ENCODE measurements around the gene FSHR. TPM values are rescaled to one million over a fixed set of nuclear protein-coding genes. Genes with fewer than 3 reads are reported as not detected.

FSHR gene
- total RNA-seq, 4 donors from 2014 or later: not detected

DNA sequence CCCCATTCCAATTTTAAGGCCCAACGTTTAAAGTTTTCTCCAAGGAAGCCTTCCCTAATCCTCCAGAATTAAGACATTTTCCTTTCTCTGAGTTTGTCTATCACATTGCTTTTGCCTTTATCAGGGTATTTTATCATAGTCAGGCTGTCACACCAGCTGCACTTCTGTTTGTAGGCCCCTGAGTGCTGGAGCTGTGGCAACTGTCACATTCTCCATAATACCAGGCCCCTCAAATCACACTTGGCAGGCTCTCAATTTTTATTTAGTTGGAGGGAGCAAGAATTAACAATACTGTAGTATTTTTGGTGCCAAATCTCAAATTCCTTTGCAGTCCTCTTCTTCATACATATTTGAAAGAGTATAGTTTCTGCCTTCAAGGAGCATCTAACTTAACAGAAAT is 122.2 kb downstream of the FSHR start:
- no peak for DNase-seq (ENCODE audit: low spot score in 2 of 2)
- intact Hi-C loops (cut with DNase I; ENCODE audit: low total_unique reads): no loop called here
- TF ChIP-seq, protein P1, sequence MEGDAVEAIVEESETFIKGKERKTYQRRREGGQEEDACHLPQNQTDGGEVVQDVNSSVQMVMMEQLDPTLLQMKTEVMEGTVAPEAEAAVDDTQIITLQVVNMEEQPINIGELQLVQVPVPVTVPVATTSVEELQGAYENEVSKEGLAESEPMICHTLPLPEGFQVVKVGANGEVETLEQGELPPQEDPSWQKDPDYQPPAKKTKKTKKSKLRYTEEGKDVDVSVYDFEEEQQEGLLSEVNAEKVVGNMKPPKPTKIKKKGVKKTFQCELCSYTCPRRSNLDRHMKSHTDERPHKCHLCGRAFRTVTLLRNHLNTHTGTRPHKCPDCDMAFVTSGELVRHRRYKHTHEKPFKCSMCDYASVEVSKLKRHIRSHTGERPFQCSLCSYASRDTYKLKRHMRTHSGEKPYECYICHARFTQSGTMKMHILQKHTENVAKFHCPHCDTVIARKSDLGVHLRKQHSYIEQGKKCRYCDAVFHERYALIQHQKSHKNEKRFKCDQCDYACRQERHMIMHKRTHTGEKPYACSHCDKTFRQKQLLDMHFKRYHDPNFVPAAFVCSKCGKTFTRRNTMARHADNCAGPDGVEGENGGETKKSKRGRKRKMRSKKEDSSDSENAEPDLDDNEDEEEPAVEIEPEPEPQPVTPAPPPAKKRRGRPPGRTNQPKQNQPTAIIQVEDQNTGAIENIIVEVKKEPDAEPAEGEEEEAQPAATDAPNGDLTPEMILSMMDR (IDR thresholded peaks at IDR 0.05): no peak
- TF ChIP-seq POLR2A (IDR thresholded peaks at IDR 0.05): no peak
- H3K4me3 ChIP-seq (ENCODE audit: low read depth, poor library complexity, severe bottlenecking): no peak overlapping the region
- WGBS, 2 donors: 83 to 84% methylated on average over 1 of the region's 1 CpG

DNA sequence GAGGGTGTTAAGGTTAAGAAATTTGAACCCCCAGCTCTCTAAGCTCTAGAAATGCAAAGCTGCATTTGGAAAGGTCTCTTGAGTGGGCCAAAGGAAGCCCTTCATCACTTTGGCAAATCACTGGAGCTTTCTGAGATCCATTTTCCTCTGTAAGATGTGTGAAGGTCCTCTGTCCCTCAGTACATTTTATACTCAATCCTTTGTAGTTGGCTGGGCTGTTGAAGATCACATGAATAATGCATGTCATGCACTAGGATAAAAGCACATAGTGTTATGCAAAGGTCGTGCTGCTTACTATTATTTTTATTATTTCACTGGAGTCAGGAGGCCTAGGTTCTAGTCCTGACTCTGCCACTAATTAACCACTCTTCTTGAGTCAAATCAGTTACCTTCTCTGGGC is 124.9 kb downstream of the FSHR start:
- 47 to 74% methylated on average over 1 of the region's 1 CpG for WGBS, 2 donors
- TF ChIP-seq POLR2A (IDR thresholded peaks at IDR 0.05): no peak
- TF ChIP-seq, protein P1 (IDR thresholded peaks at IDR 0.05): no peak
- no peak overlapping the region for H3K4me3 ChIP-seq (ENCODE audit: low read depth, poor library complexity, severe bottlenecking)
- intact Hi-C loops (cut with DNase I; ENCODE audit: low total_unique reads): no loop called here
- no peak for DNase-seq (ENCODE audit: low spot score in 2 of 2)

DNA sequence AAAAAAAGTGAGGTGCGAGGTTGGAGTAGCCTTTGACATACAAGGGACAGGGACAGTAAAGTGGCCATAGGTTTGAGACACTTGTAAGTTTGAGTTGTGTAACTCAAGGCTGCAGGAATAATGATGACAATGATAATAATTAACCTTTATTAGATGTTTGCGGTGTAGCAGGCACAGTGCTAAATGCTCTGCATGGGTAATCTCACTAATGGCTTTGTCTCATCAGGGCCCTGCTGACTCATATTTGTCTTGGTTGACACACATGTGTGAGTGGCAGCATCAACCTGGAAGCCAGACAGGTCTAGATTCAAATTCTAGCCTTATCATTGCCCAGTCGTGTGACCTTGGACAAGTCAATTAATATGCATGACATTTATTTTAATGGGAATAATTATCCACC is 126.2 kb downstream of the FSHR start:
- intact Hi-C loops (cut with DNase I; ENCODE audit: low total_unique reads): no loop called here
- H3K4me3 ChIP-seq (ENCODE audit: low read depth, poor library complexity, severe bottlenecking): no peak overlapping the region
- WGBS, 2 donors: 88 to 91% methylated on average over 3 of the region's 3 CpGs
- DNase-seq (ENCODE audit: low spot score in 2 of 2): no peak
- TF ChIP-seq POLR2A (IDR thresholded peaks at IDR 0.05): no peak
- TF ChIP-seq, protein P1 (IDR thresholded peaks at IDR 0.05): no peak

DNA sequence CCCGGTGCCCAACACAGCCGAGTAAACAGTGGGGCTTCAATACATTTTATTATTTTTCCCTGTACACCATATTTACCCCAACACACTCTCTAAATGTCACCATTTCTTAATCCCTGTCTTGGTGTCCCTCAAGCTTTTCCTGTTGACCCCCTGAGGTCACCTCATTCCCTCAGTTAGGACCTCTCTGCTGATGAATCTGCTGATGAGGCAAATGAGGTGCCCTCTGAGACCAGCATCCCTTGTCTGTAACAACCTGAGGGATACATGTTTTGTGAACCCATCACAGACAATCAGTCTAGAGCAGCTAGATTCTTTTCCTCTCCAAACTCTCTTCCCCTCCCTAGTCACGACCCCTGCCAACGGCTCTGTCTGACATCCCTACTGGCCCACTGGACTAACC is 127.6 kb downstream of the FSHR start:
- DNase-seq (ENCODE audit: low spot score in 2 of 2): no peak
- H3K4me3 ChIP-seq (ENCODE audit: low read depth, poor library complexity, severe bottlenecking): no peak overlapping the region
- intact Hi-C loops (cut with DNase I; ENCODE audit: low total_unique reads): no loop called here
- WGBS, 2 donors: 82 to 87% methylated on average over 4 of the region's 4 CpGs
- no peak for TF ChIP-seq POLR2A (IDR thresholded peaks at IDR 0.05)
- TF ChIP-seq, protein P1 (IDR thresholded peaks at IDR 0.05): no peak

DNA sequence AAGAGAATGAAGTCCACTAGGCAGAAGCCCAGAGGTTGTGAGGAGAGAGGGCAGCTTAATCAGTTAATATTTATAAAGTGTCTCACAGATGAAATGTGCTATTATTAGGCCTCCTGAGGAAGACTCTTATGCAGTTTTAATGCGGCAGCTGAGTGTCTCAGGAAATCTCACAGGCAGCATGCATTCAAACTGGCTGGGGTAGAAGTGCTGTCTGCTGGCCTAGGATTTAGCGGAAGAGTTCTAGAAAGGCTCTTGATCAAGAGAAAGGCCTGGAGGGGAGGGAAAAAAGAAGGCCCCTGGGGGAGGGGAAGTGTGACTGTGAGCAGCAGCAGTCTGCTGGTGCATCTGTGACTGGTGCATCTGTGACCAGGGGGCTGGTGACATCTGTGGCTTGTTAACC is 133.0 kb downstream of the FSHR start:
- no peak for DNase-seq (ENCODE audit: low spot score in 2 of 2)
- 79 to 88% methylated on average over 2 of the region's 2 CpGs for WGBS, 2 donors
- H3K4me3 ChIP-seq (ENCODE audit: low read depth, poor library complexity, severe bottlenecking): no peak overlapping the region
- no peak for TF ChIP-seq POLR2A (IDR thresholded peaks at IDR 0.05)
- TF ChIP-seq, protein P1 (IDR thresholded peaks at IDR 0.05): no peak
- intact Hi-C loops (cut with DNase I; ENCODE audit: low total_unique reads): no loop called here

DNA sequence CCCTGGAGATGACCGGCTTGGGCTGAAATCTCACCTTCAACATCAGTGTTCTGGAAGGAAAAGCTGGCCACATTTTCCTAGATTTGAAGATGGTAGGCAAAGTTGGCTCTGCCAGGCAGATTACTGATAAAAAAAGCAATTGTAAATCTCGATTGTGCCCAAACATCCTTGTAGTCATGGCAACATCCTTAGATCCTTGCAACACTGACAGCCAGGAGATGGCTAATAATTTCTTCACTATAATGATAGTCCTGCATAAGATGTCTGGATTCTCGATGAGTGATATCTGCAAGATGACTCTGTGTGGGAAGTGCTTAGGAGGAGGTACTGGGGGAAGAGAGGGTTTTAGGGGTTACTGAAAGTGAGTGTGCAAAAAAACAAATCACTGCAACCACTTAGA is 149.1 kb downstream of the FSHR start:
- no peak for TF ChIP-seq POLR2A (IDR thresholded peaks at IDR 0.05)
- TF ChIP-seq, protein P1 (IDR thresholded peaks at IDR 0.05): no peak
- DNase-seq (ENCODE audit: low spot score in 2 of 2): no peak
- H3K4me3 ChIP-seq (ENCODE audit: low read depth, poor library complexity, severe bottlenecking): no peak overlapping the region
- 50 to 62% methylated on average over 3 of the region's 3 CpGs for WGBS, 2 donors
- intact Hi-C loops (cut with DNase I; ENCODE audit: low total_unique reads): no loop called here

All from lower leg skin (tissue), 4 donors.